Measurements from ENCODE around the gene CCDC81. TPM values are rescaled to one million over a fixed set of nuclear protein-coding genes. Genes with fewer than 3 reads are reported as not detected.

Gene CCDC81
- total and polyA plus RNA-seq, 9 of the 15 experiments (the other 6 are each of a cell fraction or from before 2014, with no cell fraction given): 0.16 to 1.0 (median 0.41) TPM

DNA sequence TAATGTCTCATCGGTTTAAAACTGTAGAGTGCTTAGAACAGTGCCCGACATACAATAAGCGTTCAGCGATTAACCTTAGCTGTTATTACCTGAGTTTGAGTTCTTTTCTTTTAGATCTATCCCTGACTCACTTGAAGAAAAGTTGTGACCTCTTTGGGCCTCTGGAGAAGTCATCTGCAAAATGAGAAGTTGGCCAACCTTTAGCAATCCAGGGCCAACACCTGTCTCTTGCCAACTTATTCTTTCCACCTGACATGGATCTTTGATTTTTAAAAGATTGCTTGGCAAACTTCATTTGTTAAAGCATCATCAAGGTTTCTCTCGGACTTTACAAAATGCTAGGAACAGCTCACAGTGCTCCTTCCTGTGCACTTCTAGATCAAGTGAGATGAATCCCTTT, 89.3 kb downstream of the CCDC81 start (continued):
- TF ChIP-seq FOXK1 (CRISPR knock-in tag; IDR thresholded peaks at IDR 0.05; ENCODE audit: borderline replicate concordance) (no peak), ARNT (IDR thresholded peaks at IDR 0.05) (no peak), MTA2 (IDR thresholded peaks at IDR 0.05; ENCODE audit: low read depth) (no peak)
- TF ChIP-seq, protein P1, sequence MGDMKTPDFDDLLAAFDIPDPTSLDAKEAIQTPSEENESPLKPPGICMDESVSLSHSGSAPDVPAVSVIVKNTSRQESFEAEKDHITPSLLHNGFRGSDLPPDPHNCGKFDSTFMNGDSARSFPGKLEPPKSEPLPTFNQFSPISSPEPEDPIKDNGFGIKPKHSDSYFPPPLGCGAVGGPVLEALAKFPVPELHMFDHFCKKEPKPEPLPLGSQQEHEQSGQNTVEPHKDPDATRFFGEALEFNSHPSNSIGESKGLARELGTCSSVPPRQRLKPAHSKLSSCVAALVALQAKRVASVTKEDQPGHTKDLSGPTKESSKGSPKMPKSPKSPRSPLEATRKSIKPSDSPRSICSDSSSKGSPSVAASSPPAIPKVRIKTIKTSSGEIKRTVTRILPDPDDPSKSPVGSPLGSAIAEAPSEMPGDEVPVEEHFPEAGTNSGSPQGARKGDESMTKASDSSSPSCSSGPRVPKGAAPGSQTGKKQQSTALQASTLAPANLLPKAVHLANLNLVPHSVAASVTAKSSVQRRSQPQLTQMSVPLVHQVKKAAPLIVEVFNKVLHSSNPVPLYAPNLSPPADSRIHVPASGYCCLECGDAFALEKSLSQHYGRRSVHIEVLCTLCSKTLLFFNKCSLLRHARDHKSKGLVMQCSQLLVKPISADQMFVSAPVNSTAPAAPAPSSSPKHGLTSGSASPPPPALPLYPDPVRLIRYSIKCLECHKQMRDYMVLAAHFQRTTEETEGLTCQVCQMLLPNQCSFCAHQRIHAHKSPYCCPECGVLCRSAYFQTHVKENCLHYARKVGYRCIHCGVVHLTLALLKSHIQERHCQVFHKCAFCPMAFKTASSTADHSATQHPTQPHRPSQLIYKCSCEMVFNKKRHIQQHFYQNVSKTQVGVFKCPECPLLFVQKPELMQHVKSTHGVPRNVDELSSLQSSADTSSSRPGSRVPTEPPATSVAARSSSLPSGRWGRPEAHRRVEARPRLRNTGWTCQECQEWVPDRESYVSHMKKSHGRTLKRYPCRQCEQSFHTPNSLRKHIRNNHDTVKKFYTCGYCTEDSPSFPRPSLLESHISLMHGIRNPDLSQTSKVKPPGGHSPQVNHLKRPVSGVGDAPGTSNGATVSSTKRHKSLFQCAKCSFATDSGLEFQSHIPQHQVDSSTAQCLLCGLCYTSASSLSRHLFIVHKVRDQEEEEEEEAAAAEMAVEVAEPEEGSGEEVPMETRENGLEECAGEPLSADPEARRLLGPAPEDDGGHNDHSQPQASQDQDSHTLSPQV (IDR thresholded peaks at IDR 0.05): no peak

DNA sequence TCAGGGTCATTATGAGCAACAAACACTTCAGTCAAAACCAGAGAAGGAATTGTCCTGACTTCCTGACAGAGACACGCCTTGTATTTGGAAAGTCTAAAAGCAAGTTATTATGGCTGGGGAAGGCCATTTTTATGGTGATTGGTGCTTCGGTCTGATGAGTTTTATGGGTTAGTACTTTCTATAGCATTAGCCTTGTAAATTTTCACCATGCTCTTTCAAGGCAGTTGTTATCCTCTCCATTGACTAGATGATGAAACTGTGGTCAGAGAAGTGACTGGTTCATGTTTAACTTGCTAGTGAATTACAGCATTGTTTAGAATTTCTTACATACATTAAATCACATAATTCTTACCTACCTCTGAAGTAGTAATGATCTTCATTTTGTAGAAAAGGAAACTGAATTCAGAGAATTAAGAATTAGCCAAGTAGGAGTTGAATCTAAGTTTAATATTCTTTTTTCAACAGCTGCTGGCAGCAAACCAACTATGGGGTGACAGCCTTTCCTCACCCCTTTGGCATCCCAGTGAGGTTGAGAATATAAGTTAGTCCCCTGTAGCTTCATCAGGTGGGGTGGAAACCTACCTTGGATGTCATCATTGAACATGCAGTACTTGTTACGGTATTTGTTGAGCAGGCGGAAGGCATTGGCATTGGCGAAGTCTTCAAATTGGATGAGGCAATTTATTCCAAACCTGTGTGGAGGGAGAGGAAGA, 90.0 kb downstream of the CCDC81 start:
- Histone ChIP-seq H3K27ac (ENCODE audit: extremely low read depth, low read depth, low read length) (no peak overlapping the region), H3K9ac (ENCODE audit: insufficient read depth in 1 of 2, low read depth in 2 of 2, low read length in 2 of 2) (no peak overlapping the region), H3K4me3 (no peak overlapping the region), H4K20me1 (replicated peaks; ENCODE audit: control insufficient read depth, insufficient read depth, low read length) (no peaks in the 10 kb centered on the region), H3K79me2 (ENCODE audit: control insufficient read depth, insufficient read depth, low read length) (no peaks in the 10 kb centered on the region), H3K4me1 (replicated peaks in 1 of 2; ENCODE audit: control insufficient read depth in 2 of 2, insufficient read depth in 2 of 2, low read length in 2 of 2) (no peaks in the 10 kb centered on the region; a peak in 1 of 5 replicates), H3K9me1 (ENCODE audit: control insufficient read depth, insufficient read depth, low read length) (no peaks in the 10 kb centered on the region), H3K27me3 (ENCODE audit: control insufficient read depth in 2 of 2, insufficient read depth in 2 of 2, low read length in 2 of 2) (peaks cover 0 to 4% of the 10 kb centered on the region in 2 experiments; a peak in 2 of 5 replicates), H3K4me2 (ENCODE audit: insufficient read depth, low read length) (no peak overlapping the region), H3K9me3 (replicated peaks; ENCODE audit: control insufficient read depth, insufficient read depth, low read depth, low read length) (no peaks in the 10 kb centered on the region), H2AFZ (ENCODE audit: low read depth, low read length) (no peak overlapping the region), H3K36me3 (ENCODE audit: control insufficient read depth, insufficient read depth, low read length) (no peaks in the 10 kb centered on the region)
- ATAC-seq (no peak), DNase-seq (ENCODE audit: extremely low read depth in 1 of 4, low spot score in 3 of 4) (no peak), FAIRE-seq (no peak)
- intact Hi-C loops (cut with micrococcal nuclease): no loop called here
- BruUV-seq (replicated peaks): no TSS peak
- in situ Hi-C loops (cut with MboI): no loop called here
- WGBS (ENCODE audit: insufficient coverage, low coverage, missing lambda C conversion rate): 15% methylated on average over 5 of the region's 5 CpGs
- TF ChIP-seq KHSRP (IDR thresholded peaks at IDR 0.05) (no peak), CEBPG (CRISPR knock-in tag; IDR thresholded peaks at IDR 0.05) (no peak), CEBPG (tag; conservative IDR thresholded peaks at IDR 0.05 in 1 of 2, IDR thresholded peaks at IDR 0.05 in 1 of 2) (peak in 1 of 2 experiments; percentile 68; a peak in 2 of 4 replicates), SMAD2 (IDR thresholded peaks at IDR 0.05; ENCODE audit: low read depth, low read length) (no peak)
- CTCF ChIA-PET (ENCODE audit: low intra/inter-chr PET ratio): no interaction called here
- POLR2A ChIA-PET: interaction anchor here (0.7 to 1.0 kb wide), 2 partner anchors 12 to 368 kb away, joined by 3 read pairs; no protein-coding TSS in a partner anchor
